ENCODE data around the gene SPDEF. TPM values are rescaled to one million over a fixed set of nuclear protein-coding genes. Genes with fewer than 3 reads are reported as not detected.
A peak's percentile ranks its signal among the peaks of the same experiment; 100 is the strongest.

The SPDEF gene
- total and polyA plus RNA-seq, 10 of the 15 experiments (the other 5 are each of a cell fraction or from before 2014, with no cell fraction given): not detected

DNA sequence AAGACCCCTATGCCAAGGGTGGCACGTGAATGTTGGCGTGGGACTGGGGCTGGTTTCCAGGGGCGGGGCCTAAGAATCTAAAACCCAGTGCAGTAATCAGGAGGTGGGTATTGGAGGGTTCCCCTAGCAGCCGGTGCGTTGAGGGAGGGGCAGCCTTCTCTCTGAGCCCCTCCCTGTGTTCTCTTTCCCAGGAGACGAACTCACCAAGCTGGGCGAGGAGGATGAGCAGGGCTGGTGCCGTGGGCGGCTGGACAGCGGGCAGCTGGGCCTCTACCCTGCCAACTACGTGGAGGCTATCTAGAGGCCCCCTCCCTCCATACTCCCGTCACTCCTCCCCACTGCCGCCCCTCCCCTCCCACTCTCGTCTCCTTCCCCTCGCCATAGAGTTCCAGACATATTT, 23.9 kb downstream of the SPDEF start:
- CTCF ChIA-PET: no interaction called here
- DNase-seq (ENCODE audit: low read depth, low spot score): no peak
- no peaks in the 10 kb centered on the region for H3K36me3 ChIP-seq (ENCODE audit: control insufficient read depth in 2 of 2, insufficient read depth in 2 of 2, low read length in 1 of 2)
- H3K27ac ChIP-seq (ENCODE audit: control insufficient read depth, insufficient read depth): no peak overlapping the region
- no peak overlapping the region for H3K9ac ChIP-seq (ENCODE audit: control insufficient read depth, insufficient read depth, low read length)
- TF ChIP-seq CEBPZ (IDR thresholded peaks at IDR 0.05; ENCODE audit: low read depth, low read length) (no peak), GABPA (IDR thresholded peaks at IDR 0.05; ENCODE audit: low read depth) (no peak)
- no peaks in the 10 kb centered on the region for H3K79me2 ChIP-seq (ENCODE audit: control insufficient read depth, insufficient read depth, low read length)
- H3K4me2 ChIP-seq (ENCODE audit: control insufficient read depth, insufficient read depth): no peak overlapping the region
- intact Hi-C loops (cut with micrococcal nuclease; ENCODE audit: unreplicated experiment) (no loop called here), in situ Hi-C loops (cut with MboI) (no loop called here)
- RAD21 ChIA-PET (ENCODE audit: unreplicated experiment): no interaction called here
- H2AFZ ChIP-seq (ENCODE audit: control insufficient read depth, low read depth, low read length): no peak overlapping the region
- no peak for FAIRE-seq
- no peaks in the 10 kb centered on the region for H3K4me1 ChIP-seq (ENCODE audit: control insufficient read depth, insufficient read depth, low read length)
- ATAC-seq: no peak
- no TSS peak for BruUV-seq (replicated peaks)
- 56% methylated on average over 14 of the region's 15 CpGs for WGBS (ENCODE audit: insufficient coverage, insufficient replicate concordance, low lambda C conversion rate, missing lambda C conversion rate)
- no peak overlapping the region for H3K4me3 ChIP-seq
- no peaks in the 10 kb centered on the region for H3K9me3 ChIP-seq (replicated peaks; ENCODE audit: control insufficient read depth, insufficient read depth, low read length)
- POLR2A ChIA-PET: no interaction called here
- no peaks in the 10 kb centered on the region for H3K27me3 ChIP-seq (replicated peaks in 1 of 2; ENCODE audit: control insufficient read depth in 2 of 2, insufficient read depth in 2 of 2, low read length in 1 of 2)
- SMC1A ChIA-PET (ENCODE audit: uncharacterized antibody, unreplicated experiment): no interaction called here
- H4K20me1 ChIP-seq (ENCODE audit: control insufficient read depth, insufficient read depth): no peaks in the 10 kb centered on the region

- H3K79me2 ChIP-seq (ENCODE audit: control insufficient read depth, insufficient read depth, low read length): no peaks in the 10 kb centered on the region
- SMC1A ChIA-PET (ENCODE audit: uncharacterized antibody, unreplicated experiment): no interaction called here
- H3K9me3 ChIP-seq (replicated peaks; ENCODE audit: control insufficient read depth, insufficient read depth, low read length): no peaks in the 10 kb centered on the region
- ATAC-seq: no peak
- FAIRE-seq: no peak
- H3K9ac ChIP-seq (ENCODE audit: control insufficient read depth, insufficient read depth, low read length): no peak overlapping the region
- no peak overlapping the region for H2AFZ ChIP-seq (ENCODE audit: control insufficient read depth, low read depth, low read length)
- no peaks in the 10 kb centered on the region for H3K36me3 ChIP-seq (ENCODE audit: control insufficient read depth in 2 of 2, insufficient read depth in 2 of 2, low read length in 1 of 2)
- no peak overlapping the region for H3K4me3 ChIP-seq
- CTCF ChIA-PET: no interaction called here
- intact Hi-C loops (cut with micrococcal nuclease; ENCODE audit: unreplicated experiment) (no loop called here), in situ Hi-C loops (cut with MboI) (no loop called here)
- H3K27ac ChIP-seq (ENCODE audit: control insufficient read depth, insufficient read depth): no peak overlapping the region
- no TSS peak for BruUV-seq (replicated peaks)
- RAD21 ChIA-PET (ENCODE audit: unreplicated experiment): no interaction called here
- WGBS (ENCODE audit: insufficient coverage, insufficient replicate concordance, low lambda C conversion rate, missing lambda C conversion rate): 77% methylated on average over 29 of the region's 29 CpGs
- H3K4me2 ChIP-seq (ENCODE audit: control insufficient read depth, insufficient read depth): no peak overlapping the region
- POLR2A ChIA-PET: no interaction called here
- H3K4me1 ChIP-seq (ENCODE audit: control insufficient read depth, insufficient read depth, low read length): no peaks in the 10 kb centered on the region
- H4K20me1 ChIP-seq (ENCODE audit: control insufficient read depth, insufficient read depth): no peaks in the 10 kb centered on the region
- H3K27me3 ChIP-seq (replicated peaks in 1 of 2; ENCODE audit: control insufficient read depth in 2 of 2, insufficient read depth in 2 of 2, low read length in 1 of 2): no peaks in the 10 kb centered on the region
- peak; percentile 17 for DNase-seq (ENCODE audit: low read depth, low spot score)
- no peak for TF ChIP-seq ATF3 (IDR thresholded peaks at IDR 0.05; ENCODE audit: borderline replicate concordance, extremely low read depth, low read depth, low read length)
- TF ChIP-seq PBX3 (IDR thresholded peaks at IDR 0.05; ENCODE audit: insufficient replicate concordance, low read depth, low read length): no peak
- no peak for TF ChIP-seq CHD2 (IDR thresholded peaks at IDR 0.05; ENCODE audit: borderline replicate concordance, low read depth, low read length)
- TF ChIP-seq SIX5 (IDR thresholded peaks at IDR 0.05; ENCODE audit: low read depth, low read length, severe bottlenecking): no peak
- TF ChIP-seq, protein P1, sequence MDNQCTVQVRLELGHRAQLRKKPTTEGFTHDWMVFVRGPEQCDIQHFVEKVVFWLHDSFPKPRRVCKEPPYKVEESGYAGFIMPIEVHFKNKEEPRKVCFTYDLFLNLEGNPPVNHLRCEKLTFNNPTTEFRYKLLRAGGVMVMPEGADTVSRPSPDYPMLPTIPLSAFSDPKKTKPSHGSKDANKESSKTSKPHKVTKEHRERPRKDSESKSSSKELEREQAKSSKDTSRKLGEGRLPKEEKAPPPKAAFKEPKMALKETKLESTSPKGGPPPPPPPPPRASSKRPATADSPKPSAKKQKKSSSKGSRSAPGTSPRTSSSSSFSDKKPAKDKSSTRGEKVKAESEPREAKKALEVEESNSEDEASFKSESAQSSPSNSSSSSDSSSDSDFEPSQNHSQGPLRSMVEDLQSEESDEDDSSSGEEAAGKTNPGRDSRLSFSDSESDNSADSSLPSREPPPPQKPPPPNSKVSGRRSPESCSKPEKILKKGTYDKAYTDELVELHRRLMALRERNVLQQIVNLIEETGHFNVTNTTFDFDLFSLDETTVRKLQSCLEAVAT (IDR thresholded peaks at IDR 0.05): no peak
- no peak for TF ChIP-seq BMI1 (IDR thresholded peaks at IDR 0.05; ENCODE audit: borderline replicate concordance)
- TF ChIP-seq CREB1 (IDR thresholded peaks at IDR 0.05; ENCODE audit: low read depth): no peak
- no peak for TF ChIP-seq RAD21 (IDR thresholded peaks at IDR 0.05; ENCODE audit: insufficient read depth, low read depth, low read length)
- TF ChIP-seq PAX5 (IDR thresholded peaks at IDR 0.05; ENCODE audit: borderline replicate concordance, low read depth, low read length): no peak
Observed at GRCh38 chr6:34531580-34532201, 24.4 kb downstream of the SPDEF start.

Measured in GM12878 (cell line).